ENCODE results near the gene CEP164.

Gene CEP164

GRCh38 chr11:117426297-117426685, 98.6 kb downstream of the CEP164 start:
- TF ChIP-seq SIN3A (IDR thresholded peaks at IDR 0.05; ENCODE audit: borderline replicate concordance, insufficient read depth, low read length): no peak

DNA sequence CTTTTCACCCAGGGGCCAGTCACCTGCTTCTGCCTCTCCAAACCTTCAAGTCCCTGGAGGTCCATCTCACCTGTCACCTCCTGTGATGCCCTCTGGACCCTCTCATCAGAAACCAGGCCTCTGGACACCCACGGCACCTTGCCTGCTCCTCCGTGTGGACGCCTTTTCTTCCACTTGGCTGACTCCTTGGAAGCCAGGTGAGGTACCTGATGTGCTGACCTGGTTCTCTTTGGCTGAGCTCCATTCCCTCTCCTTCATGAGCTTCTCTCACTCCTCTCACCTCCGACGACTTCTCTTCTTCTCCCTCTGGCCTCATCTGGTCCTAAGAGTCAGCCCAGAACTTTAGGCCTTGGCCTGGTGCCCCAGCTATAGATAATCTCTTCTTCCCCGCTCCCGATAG, 99.3 kb downstream of the CEP164 start:
- TF ChIP-seq POLR2AphosphoS5 (IDR thresholded peaks at IDR 0.05; ENCODE audit: low read depth, low read length): no peak
- TF ChIP-seq FOXP2 (optimal IDR thresholded peaks at IDR 0.05; ENCODE audit: borderline replicate concordance, extremely low read depth, extremely low read length, insufficient read depth): no peak
- no peak for TF ChIP-seq REST (IDR thresholded peaks at IDR 0.05; ENCODE audit: insufficient read depth in 1 of 2, low read depth in 2 of 2, low read length in 2 of 2)
- TF ChIP-seq SIN3A (IDR thresholded peaks at IDR 0.05; ENCODE audit: borderline replicate concordance, insufficient read depth, low read length): no peak

DNA sequence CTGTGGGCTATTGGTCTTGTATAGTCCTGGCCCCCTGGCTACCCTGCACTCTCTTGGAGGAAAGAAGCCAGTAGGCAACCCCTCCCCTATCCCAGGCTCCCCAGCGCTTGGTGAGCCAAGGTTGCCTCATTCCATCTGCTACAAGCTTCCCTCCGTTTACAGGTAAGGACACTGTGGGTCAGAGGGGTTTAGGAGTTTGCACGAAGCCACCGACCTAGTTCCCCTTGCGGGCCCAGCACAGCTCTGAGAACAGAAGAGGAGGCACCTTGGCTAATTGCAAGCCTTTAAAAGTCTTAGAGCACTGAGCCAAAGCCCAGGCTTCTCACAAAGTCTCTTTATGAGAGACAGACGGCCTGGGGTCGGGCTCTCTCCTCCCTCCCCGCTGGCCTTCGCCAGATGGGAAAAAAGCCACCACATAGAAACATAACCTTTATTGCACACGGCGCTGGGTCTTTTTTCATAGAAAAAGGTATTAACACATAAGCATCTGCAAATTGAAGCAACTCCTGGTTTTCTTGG, 99.8 kb downstream of the CEP164 start:
- TF ChIP-seq TAF1 (IDR thresholded peaks at IDR 0.05; ENCODE audit: borderline replicate concordance, insufficient read depth, low read length) (no peak), REST (IDR thresholded peaks at IDR 0.05; ENCODE audit: insufficient read depth in 1 of 2, low read depth in 2 of 2, low read length in 2 of 2) (no peak)

GRCh38 chr11:117428186-117428855, 100.7 kb downstream of the CEP164 start:
- TF ChIP-seq POLR2AphosphoS5 (IDR thresholded peaks at IDR 0.05; ENCODE audit: low read depth, low read length) (no peak), REST (IDR thresholded peaks at IDR 0.05; ENCODE audit: insufficient read depth in 1 of 2, low read depth in 2 of 2, low read length in 2 of 2) (no peak)

- TF ChIP-seq REST (IDR thresholded peaks at IDR 0.05; ENCODE audit: insufficient read depth in 1 of 2, low read depth in 2 of 2, low read length in 2 of 2) (no peak), TAF1 (IDR thresholded peaks at IDR 0.05; ENCODE audit: borderline replicate concordance, insufficient read depth, low read length) (no peak), SIN3A (IDR thresholded peaks at IDR 0.05; ENCODE audit: borderline replicate concordance, insufficient read depth, low read length) (no peak), POLR2AphosphoS5 (IDR thresholded peaks at IDR 0.05; ENCODE audit: low read depth, low read length) (no peak), FOXP2 (optimal IDR thresholded peaks at IDR 0.05; ENCODE audit: borderline replicate concordance, extremely low read depth, extremely low read length, insufficient read depth) (no peak)
Observed at GRCh38 chr11:117428856-117429229, 101.2 kb downstream of the CEP164 start.
